Fibroblast of lung (primary cell): Measurements from ENCODE around the gene SHROOM3. TPM values are rescaled to one million over a fixed set of nuclear protein-coding genes. Genes with fewer than 3 reads are reported as not detected.

Experiments
- DNase-seq, 2 donors: peaks; one replicate each; pipeline versions ENCODE4 v3.0.0 to v3.0.0-alpha.2; 2010; ENCODE audit warnings: low read depth in 2 of 2
- H2AFZ ChIP-seq: 2 replicates; pipeline ENCODE4 v1.5.1; 2012; ENCODE audit warnings: low read length, control low read depth, inconsistent platforms
- H3K27ac ChIP-seq: 2 replicates; pipeline ENCODE4 v1.5.1; 2011; ENCODE audit warnings: low read length, control low read depth; ENCODE audit not compliant: insufficient read depth
- H3K27me3 ChIP-seq: 2 replicates; pipeline ENCODE4 v1.5.1; 2011; ENCODE audit warnings: mild to moderate bottlenecking, low read length; ENCODE audit not compliant: control insufficient read depth, insufficient read depth
- H3K36me3 ChIP-seq: 2 replicates; pipeline ENCODE4 v1.5.1; 2011; ENCODE audit warnings: low read length; ENCODE audit not compliant: control insufficient read depth, insufficient read depth
- H3K4me1 ChIP-seq: 2 replicates; pipeline ENCODE4 v1.5.1; 2011; ENCODE audit warnings: low read length; ENCODE audit not compliant: control insufficient read depth, insufficient read depth; ENCODE audit errors: extremely low read depth
- H3K4me2 ChIP-seq: 2 replicates; pipeline ENCODE4 v1.5.1; 2011; ENCODE audit warnings: low read length, control low read depth; ENCODE audit not compliant: insufficient read depth; ENCODE audit errors: extremely low read depth
- H3K4me3 ChIP-seq, 4 experiments: fragments of 200-600 bp in 1 of 4; sonication (generic) in 1 of 4; replicated peaks in 1 of 4; 2 replicates each; pipeline ENCODE4 v1.5.1; 2011 to 2016; ENCODE audit warnings: low read length in 4 of 4, low read depth in 3 of 4, mild to moderate bottlenecking in 3 of 4, control low read depth in 2 of 4, inconsistent platforms in 1 of 4, mixed read lengths in 1 of 4; ENCODE audit not compliant: insufficient read depth in 1 of 4; ENCODE audit errors: control extremely low read depth in 1 of 4
- H3K79me2 ChIP-seq: 2 replicates; pipeline ENCODE4 v1.5.1; 2012; ENCODE audit warnings: mild to moderate bottlenecking, low read length, inconsistent platforms; ENCODE audit not compliant: control insufficient read depth, insufficient read depth
- H3K9ac ChIP-seq: 2 replicates; pipeline ENCODE4 v1.5.1; 2011; ENCODE audit warnings: mild to moderate bottlenecking, low read length, control low read depth; ENCODE audit not compliant: insufficient read depth
- H3K9me3 ChIP-seq: 2 replicates; pipeline ENCODE4 v1.5.1; 2012; ENCODE audit warnings: low read depth, low read length; ENCODE audit not compliant: control insufficient read depth, insufficient read depth
- H4K20me1 ChIP-seq: 2 replicates; pipeline ENCODE4 v1.5.1; 2011; ENCODE audit warnings: low read length; ENCODE audit not compliant: control insufficient read depth, insufficient read depth; ENCODE audit errors: extremely low read depth
- CTCF ChIP-seq, 2 donors: IDR thresholded peaks in 1 of 2; conservative IDR thresholded peaks in 1 of 2; 1 replicate in 1 of 2; 2 replicates in 1 of 2; pipeline ENCODE4 v1.5.1; 2011 to 2012; ENCODE audit warnings: low read length in 2 of 2, control low read depth in 1 of 2, inconsistent platforms in 1 of 2, low read depth in 1 of 2, mild to moderate bottlenecking in 1 of 2
- EZH2 ChIP-seq: IDR thresholded peaks from 2 replicates; pipeline ENCODE4 v1.5.1; 2012; ENCODE audit warnings: low read length, control low read depth, mild to moderate bottlenecking; ENCODE audit errors: missing control alignments
- polyA plus RNA-seq, 2 donors: library from polyadenylated mRNA; depleted of rRNA in 1 of 2; stranded (reverse) in 1 of 2; unstranded in 1 of 2; fragments of >200 nt; gene quantifications; 2 replicates each; pipeline ENCODE4 v1.2.1, GENCODE V29; 2011 to 2012; ENCODE audit warnings: missing spikeins in 1 of 2
- total RNA-seq: library from RNA; depleted of rRNA; stranded (reverse); fragments of >200 nt; gene quantifications from 2 replicates; pipeline ENCODE4 v1.2.1, GENCODE V29; 2014

Gene SHROOM3
- total and polyA plus RNA-seq, 2 donors (not counting 1 experiment from before 2014, with no cell fraction given), result 9.9 to 23.9 TPM

- no peak overlapping the region for H3K27ac ChIP-seq
- H3K4me3 ChIP-seq, result no peak overlapping the region
- DNase-seq, result no peak
- H3K79me2 ChIP-seq, result no peaks in the 10 kb centered on the region
- TF ChIP-seq EZH2 (no peak), CTCF (conservative IDR thresholded peaks at IDR 0.05 in 1 of 2, IDR thresholded peaks at IDR 0.05 in 1 of 2; ENCODE audit: low read depth in 1 of 2, low read length in 2 of 2) (no peak)
- no peak overlapping the region for H3K9ac ChIP-seq
- H2AFZ ChIP-seq, result no peak overlapping the region
- no peaks in the 10 kb centered on the region for H3K27me3 ChIP-seq
- H4K20me1 ChIP-seq, result no peaks in the 10 kb centered on the region
- no peaks in the 10 kb centered on the region for H3K9me3 ChIP-seq
- H3K4me2 ChIP-seq, result no peak overlapping the region
- H3K4me1 ChIP-seq, result peaks cover 9% of the 10 kb centered on the region
- no peaks in the 10 kb centered on the region for H3K36me3 ChIP-seq
These were observed 113.7 kb downstream of the SHROOM3 start for GRCh38 chr4:76548704-76549103.

GRCh38 chr4:76549765-76550164 lies 114.7 kb downstream of the SHROOM3 start:
- DNase-seq, result no peak
- Histone ChIP-seq H3K27me3 (no peaks in the 10 kb centered on the region), H4K20me1 (no peaks in the 10 kb centered on the region), H3K9me3 (no peaks in the 10 kb centered on the region), H3K9ac (no peak overlapping the region), H2AFZ (no peak overlapping the region), H3K4me1 (peaks cover 9% of the 10 kb centered on the region), H3K27ac (no peak overlapping the region), H3K79me2 (no peaks in the 10 kb centered on the region), H3K36me3 (no peaks in the 10 kb centered on the region), H3K4me2 (no peak overlapping the region), H3K4me3 (no peak overlapping the region)
- no peak for TF ChIP-seq CTCF (conservative IDR thresholded peaks at IDR 0.05 in 1 of 2, IDR thresholded peaks at IDR 0.05 in 1 of 2; ENCODE audit: low read depth in 1 of 2, low read length in 2 of 2)
- TF ChIP-seq EZH2, result no peak

- no peaks in the 10 kb centered on the region for H4K20me1 ChIP-seq
- no peak overlapping the region for H3K4me3 ChIP-seq
- H3K9me3 ChIP-seq, result no peaks in the 10 kb centered on the region
- H3K4me2 ChIP-seq, result no peak overlapping the region
- no peaks in the 10 kb centered on the region for H3K79me2 ChIP-seq
- H3K4me1 ChIP-seq, result peaks cover 6% of the 10 kb centered on the region
- no peak overlapping the region for H3K9ac ChIP-seq
- DNase-seq, result peak in 1 of 2 donors; percentile 77
- no peak overlapping the region for H3K27ac ChIP-seq
- no peak overlapping the region for H2AFZ ChIP-seq
- no peak for TF ChIP-seq EZH2
- TF ChIP-seq CTCF (conservative IDR thresholded peaks at IDR 0.05 in 1 of 2, IDR thresholded peaks at IDR 0.05 in 1 of 2; ENCODE audit: low read depth in 1 of 2, low read length in 2 of 2), result no peak
- H3K27me3 ChIP-seq, result no peaks in the 10 kb centered on the region
- no peaks in the 10 kb centered on the region for H3K36me3 ChIP-seq
These were observed 116.1 kb downstream of the SHROOM3 start for GRCh38 chr4:76550966-76551780.
